Stimulated activated CD8-positive, alpha-beta memory T cell treated with anti-CD3 and anti-CD28 coated beads, Interleukin-12 subunit alpha, Interleukin-12 subunit beta, amount 100 ng/mL, for 4 hours (primary cell): ENCODE data around the gene MCUR1.
A peak's percentile ranks its signal among the peaks of the same experiment; 100 is the strongest.
"Not testable (repeated sequence)": the region's sequence is repeated elsewhere in the genome, so short reads cannot be mapped to it uniquely, and the experiment has no call there.

Experiments
- DNase-seq: peaks from one replicate; pipeline ENCODE4 v3.0.0-alpha.2; 2020; ENCODE audit warnings: low read depth

MCUR1 gene

GRCh38 chr6:13828656-13829301 is 14.4 kb upstream of the MCUR1 start:
- DNase-seq: not testable (repeated sequence)

- DNase-seq: no peak
Measured at GRCh38 chr6:13827032-13827431, 12.7 kb upstream of the MCUR1 start.

- no peak for DNase-seq
Measured at GRCh38 chr6:13825871-13826270, 11.5 kb upstream of the MCUR1 start.

- DNase-seq: no peak
Measured at GRCh38 chr6:13818341-13818740, 4.0 kb upstream of the MCUR1 start.

- no peak for DNase-seq
Measured at GRCh38 chr6:13814938-13815575, 700 bp upstream of the MCUR1 start.

- DNase-seq: no peak
Measured at GRCh38 chr6:13813621-13814175, 659 bp downstream of the MCUR1 start.

GRCh38 chr6:13813026-13813425 is 1.3 kb downstream of the MCUR1 start:
- DNase-seq: no peak

GRCh38 chr6:13812359-13812642 is 2.1 kb downstream of the MCUR1 start:
- DNase-seq: no peak

GRCh38 chr6:13811627-13812358 is 2.6 kb downstream of the MCUR1 start:
- no peak for DNase-seq

- DNase-seq: no peak
Measured at GRCh38 chr6:13810688-13811446, 3.5 kb downstream of the MCUR1 start.

- no peak for DNase-seq
Measured at GRCh38 chr6:13808801-13809200, 5.6 kb downstream of the MCUR1 start.

- DNase-seq: no peak
Measured at GRCh38 chr6:13807696-13808095, 6.7 kb downstream of the MCUR1 start.

- no peak for DNase-seq
Measured at GRCh38 chr6:13803581-13803980, 10.8 kb downstream of the MCUR1 start.

- no peak for DNase-seq
Measured at GRCh38 chr6:13800615-13801014, 13.7 kb downstream of the MCUR1 start.

GRCh38 chr6:13796781-13797180 is 17.6 kb downstream of the MCUR1 start:
- DNase-seq: no peak

- DNase-seq: peak; percentile 61
Measured at GRCh38 chr6:13795041-13795750, 19.2 kb downstream of the MCUR1 start.

- DNase-seq: no peak
Measured at GRCh38 chr6:13794184-13794583, 20.2 kb downstream of the MCUR1 start.

- DNase-seq: no peak
Measured at GRCh38 chr6:13789746-13790145, 24.6 kb downstream of the MCUR1 start.

- no peak for DNase-seq
Measured at GRCh38 chr6:13788820-13789219, 25.5 kb downstream of the MCUR1 start.

GRCh38 chr6:13787137-13787536 is 27.2 kb downstream of the MCUR1 start:
- DNase-seq: no peak

- DNase-seq: not testable (repeated sequence)
Measured at GRCh38 chr6:13780162-13780561, 34.2 kb downstream of the MCUR1 start.

- DNase-seq: no peak
Measured at GRCh38 chr6:13778028-13778427, 36.3 kb downstream of the MCUR1 start.
